Head of caudate nucleus (tissue), 42 donors: ENCODE measurements around the gene MAFB.
"Not testable (repeated sequence)": the region's sequence is repeated elsewhere in the genome, so short reads cannot be mapped to it uniquely, and the experiment has no call there.

ENCODE experiments used
- DNase-seq, 42 donors: peaks; one replicate each; pipeline versions ENCODE4 v3.0.0 to v3.0.0-alpha.2; 2020 to 2021; ENCODE audit warnings: mixed read lengths in 7 of 42
- intact Hi-C: fragments of 100-400 bp; cut with DNase I; formaldehyde crosslinking; loops from one replicate; pipeline ENCODE4 v1.15.0; 2022

Gene MAFB

DNA sequence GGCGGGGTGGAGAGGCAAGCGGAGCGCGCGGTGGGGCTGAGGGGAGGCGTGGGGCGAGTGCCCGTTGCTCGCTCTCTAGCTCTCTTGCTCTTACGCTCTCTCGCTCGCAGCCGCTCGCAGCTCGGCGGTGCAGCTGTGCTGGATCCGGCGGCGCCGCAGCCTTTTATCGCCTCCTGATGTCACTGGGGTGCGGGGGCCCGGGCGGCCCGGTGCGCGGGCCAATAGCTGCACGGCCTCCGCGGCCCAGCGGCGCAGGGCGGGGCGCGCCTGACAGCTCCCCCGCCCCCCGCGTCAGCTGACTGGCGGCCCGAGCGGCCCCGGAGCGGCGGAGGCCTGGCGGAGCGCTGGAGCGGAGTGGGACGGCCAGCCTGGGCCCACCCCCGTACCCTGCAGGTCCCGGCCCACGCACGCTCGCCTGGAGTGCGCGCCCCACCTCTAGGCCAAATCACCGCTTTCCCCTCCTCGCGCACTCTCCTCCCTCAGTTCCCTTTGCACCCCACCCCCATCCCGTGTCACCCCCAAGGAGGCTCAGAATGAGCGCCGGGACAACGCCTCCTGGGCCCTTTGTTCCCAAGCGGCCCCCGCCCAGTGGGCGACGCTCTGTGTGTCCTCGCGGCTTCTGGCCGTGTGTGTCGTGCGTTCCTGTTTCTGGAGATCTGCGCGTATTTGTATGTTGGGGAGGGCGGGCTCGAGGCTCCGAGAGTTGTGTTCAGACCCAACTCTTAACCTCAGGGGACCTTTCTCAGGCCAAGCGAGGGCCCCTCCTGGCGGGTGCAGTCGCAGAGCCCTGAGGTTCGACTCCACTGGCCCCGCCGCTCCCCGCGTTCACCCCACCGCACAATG is at the start of gene MAFB:
MAFB (minus strand) TSS at position 137 of the 843 bp plus-strand sequence. CDS start 386 bp downstream, outside the sequence.
- DNase-seq, result peak; percentile 90 to 99 (median 96)
- intact Hi-C loops, result loop anchor here (10.0 kb wide), 2 partner anchors 105 to 525 kb away; no protein-coding TSS in a partner anchor

DNA sequence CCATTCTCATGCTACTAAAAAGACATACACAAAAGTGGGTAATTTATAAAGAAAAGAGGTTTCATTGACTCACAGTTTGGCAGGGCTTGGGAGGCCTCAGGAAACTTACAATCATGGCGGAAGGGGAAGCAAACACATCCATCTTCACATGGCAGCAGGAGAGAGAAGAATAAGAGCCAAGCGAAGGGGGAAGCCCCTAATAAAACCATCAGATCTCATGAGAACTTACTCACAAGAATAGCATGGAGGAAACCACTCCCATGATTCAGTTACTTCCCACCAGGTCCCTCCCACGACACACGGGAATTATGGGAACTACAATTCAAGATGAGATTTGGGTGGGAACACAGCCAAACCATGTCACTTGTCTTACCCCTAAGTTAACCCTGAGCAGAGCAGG is 47.4 kb upstream of the MAFB start:
- peak in 1 of 42 donors; percentile 16 for DNase-seq
- intact Hi-C loops, result not testable (repeated sequence)

DNA sequence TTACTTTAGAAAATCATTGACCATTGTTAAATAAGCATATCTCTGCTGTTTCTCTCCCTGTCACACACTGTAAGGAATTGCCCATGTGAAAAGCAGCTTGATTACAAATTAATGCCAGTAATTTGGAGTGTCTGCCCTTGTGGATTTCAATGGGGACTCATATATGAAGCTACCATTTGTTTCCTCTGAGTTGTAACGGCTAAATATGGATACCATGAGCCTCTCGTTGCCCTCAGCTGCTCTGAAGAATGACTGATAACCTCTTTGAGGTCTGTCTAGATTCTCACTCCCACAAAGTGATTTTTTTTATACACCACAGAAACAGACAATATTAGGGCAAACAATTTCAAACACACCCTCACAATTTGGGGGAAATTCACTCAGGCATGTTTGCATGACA is 40.0 kb upstream of the MAFB start:
- DNase-seq, result peak in 2 of 42 donors; percentile 3 to 17
- intact Hi-C loops, result no loop called here

DNA sequence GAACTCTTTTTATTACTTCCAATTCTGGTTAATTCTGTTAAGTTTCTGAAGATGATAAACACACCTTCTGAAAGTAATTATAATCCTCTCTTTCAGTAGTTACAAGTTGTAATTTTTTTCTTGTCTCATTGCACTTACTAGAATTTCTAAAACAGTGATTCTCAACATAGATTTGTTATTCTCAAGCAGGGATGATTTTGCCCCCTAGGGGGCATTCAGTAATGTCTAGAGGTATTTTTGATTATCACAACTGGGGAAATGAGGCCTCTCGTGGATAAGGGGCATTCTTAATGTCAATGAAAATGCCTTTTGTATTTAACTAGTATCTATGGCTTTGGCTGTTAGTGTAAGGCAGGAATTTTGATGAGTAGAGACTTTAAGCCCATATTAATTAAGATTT is 39.4 kb upstream of the MAFB start:
- DNase-seq, result no peak
- intact Hi-C loops, result no loop called here

DNA sequence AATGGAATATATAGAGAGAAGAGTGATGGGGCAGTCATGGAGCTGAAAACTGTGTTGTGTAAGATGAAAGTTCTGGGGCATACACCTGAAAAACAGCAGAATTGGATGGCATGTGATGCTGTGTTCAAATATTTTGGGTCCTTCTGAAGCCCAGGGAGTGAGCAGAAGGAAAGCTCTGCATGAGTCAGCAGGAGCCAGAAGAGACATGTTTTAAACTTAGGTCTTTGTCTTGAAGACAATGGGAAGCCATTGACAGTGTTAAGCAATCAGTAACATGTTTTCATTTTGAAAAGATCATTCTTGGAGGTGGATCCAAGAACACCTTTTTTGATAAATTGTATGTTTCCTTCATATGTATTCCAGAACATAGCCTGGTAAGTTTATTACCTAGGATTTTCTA is 38.9 kb upstream of the MAFB start:
- DNase-seq, result no peak
- intact Hi-C loops, result no loop called here

DNA sequence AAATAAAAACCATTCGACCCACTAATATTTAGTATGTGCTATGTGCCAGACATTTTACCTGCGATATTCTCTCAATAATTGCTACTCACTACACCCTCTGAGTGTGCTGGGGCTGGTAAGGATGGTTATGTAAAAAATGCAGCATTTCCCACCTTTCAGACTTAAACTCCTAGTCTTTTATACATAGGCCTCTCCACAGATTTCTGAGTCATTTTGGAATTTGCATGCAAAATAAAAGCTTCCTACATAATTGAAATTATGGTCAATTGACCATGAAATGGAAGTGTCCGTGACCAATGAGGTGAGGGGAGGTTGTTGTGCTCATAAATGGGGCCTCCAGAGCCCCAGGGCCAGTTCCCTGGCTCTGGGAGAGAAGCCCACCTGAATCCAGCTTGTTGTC is 37.7 kb upstream of the MAFB start:
- intact Hi-C loops, result no loop called here
- peak in 1 of 42 donors; percentile 14 for DNase-seq

DNA sequence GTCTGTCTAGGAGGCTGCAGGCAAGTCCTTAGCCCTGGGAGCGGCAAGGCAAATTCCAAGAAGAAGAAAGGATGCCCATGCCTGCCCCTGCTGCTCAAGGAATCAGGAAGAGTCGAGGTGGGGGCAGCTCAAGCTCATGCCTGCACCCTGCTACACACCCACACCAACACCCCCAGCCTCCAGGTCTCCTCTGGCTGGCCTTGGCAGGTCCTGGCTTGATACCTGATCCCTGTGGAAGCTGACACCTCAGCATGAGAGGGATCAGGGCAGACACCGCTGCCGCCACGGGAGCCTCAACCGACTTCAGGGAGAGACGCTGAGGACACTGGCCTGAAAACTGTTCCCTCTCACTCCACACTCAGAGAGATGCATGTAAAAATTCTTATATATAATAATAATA is 35.5 kb upstream of the MAFB start:
- peak in 1 of 42 donors; percentile 27 for DNase-seq
- intact Hi-C loops, result no loop called here

DNA sequence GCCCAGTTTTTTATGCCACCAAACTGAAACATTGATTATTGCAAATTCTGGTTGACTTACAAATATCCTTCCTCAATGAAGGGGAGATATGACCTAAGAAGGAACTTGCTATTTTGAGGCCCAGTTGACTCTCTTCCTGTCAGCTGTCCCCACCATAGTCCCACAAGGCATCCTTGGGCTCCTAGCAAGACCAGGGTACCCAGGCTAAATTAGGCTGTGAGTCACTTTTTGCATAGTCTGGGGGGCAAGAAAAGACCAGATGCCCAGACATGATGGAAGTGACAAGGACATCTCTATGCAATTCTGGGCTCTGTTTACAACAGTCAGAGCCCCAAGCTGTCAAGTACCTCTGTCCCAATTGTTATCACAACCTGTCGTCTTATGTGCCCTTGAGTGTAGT is 31.8 kb upstream of the MAFB start:
- peak in 2 of 42 donors; percentile 29 to 39 for DNase-seq
- intact Hi-C loops, result no loop called here

DNA sequence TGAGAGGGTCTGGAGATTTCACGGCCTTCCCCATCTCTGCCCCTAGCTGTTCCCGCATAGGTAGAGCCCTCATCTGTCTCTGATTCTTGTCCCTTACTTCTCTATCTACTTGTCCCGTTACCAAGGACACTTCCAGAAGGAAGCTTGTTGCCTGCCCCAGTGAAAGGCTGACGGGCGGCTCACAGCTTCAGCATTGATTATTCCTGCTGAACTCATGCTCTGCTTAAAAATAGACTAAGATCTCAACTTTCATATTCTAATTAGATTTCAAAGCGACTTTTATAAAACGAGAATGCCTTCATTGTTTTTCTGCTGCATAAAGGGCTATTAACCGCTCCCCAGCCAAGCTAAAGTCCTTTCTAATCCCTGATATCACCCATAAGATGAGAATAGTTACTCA is 31.1 kb upstream of the MAFB start:
- peak in 1 of 42 donors; percentile 39 for DNase-seq
- intact Hi-C loops, result no loop called here

DNA sequence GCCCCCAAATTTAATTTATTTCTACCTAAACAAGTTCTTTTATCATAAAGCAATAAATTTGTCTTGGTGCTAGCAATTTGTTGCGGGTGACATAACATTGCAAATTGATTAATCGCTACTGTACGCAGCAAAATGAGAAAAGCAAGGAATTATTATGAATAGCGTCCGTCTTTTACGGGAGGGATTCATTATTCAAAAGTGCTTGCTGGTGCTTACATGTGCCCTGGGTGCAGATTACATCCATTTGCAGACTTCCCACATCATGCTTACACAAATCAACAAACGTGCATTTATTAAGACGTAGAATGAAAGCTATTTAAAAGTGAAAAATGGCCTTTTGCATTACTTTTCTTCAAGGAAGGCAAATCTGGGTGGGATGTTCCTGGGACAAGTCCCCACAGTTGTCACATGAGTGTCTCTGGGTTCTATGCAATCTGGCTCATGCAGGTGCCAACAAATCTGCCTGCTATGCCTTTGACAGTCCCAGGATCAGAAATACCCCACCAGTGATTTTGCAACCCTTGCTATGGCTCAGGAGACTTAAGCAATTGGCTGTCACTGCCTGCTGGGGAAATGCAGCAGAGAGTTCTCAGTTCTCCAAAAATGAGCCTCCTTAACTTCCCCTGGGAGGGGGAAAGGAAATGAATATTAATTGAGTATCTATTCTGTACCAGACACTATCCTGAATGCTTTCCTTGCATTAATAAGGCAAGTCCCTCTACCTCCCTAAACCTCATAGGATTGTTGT is 30.1 kb upstream of the MAFB start:
- DNase-seq, result peak in 1 of 42 donors; percentile 35
- intact Hi-C loops, result no loop called here

DNA sequence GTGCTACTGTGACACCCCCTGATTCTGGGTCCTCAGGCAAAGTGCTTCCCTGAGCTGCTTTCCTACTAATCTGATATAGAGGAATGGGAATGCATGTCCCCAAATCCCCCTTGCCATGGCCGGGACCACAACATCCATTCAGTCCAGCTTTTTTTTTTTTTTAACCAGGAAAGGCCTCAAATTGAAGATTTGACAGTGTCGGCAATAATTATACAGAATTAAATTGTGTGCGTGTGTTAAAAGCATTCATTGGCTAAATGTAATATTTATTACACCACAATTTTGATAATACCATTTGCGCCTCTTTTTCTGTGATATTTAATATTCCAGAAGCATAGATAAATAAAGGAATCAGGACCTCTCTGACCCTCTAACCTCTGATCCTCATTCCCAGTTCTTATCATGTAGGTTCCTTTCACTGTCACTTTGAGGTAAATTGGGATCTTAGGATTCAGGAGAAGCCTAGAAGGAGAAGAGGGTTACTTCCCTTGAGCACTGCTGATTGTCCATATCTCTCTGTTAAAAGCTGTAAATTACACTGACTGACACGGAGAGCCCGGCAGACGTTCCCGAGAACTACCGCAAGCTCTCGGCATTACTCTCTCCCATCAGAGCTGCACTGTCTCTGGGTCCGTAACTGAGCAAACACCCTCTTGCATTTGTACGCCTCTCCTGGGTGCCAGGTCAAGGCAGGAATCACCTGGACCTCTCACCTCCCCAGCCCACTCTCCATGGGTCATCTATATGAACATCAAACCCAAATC is 29.4 kb upstream of the MAFB start:
- DNase-seq, result peak in 1 of 42 donors; percentile 24
- intact Hi-C loops, result no loop called here

DNA sequence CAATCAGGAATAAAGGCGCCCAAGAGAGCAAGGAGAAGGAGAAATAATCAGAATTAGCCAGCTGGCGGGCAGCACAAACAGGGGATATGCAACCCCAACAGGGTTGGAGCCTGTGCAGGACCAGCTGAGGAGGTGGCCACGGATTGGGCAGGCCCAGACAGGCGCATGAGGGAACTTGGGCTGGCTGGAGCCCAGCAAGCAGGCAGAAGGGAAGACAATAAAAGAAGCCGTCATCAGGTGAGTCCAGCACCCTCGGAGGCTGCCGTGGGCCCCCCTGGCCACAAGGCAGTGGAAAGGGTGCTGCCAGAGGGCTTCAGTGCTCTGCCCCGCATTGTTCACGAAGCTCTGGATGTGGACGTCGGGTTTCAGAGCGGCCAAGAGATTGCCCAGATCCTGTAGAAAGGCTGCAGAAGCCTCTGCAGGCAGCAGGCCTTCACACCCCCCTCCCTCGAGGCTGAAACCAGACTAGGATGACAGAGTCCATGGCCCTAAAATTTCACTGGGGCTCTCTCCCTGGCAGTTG is 28.4 kb upstream of the MAFB start:
- no peak for DNase-seq
- intact Hi-C loops, result no loop called here

DNA sequence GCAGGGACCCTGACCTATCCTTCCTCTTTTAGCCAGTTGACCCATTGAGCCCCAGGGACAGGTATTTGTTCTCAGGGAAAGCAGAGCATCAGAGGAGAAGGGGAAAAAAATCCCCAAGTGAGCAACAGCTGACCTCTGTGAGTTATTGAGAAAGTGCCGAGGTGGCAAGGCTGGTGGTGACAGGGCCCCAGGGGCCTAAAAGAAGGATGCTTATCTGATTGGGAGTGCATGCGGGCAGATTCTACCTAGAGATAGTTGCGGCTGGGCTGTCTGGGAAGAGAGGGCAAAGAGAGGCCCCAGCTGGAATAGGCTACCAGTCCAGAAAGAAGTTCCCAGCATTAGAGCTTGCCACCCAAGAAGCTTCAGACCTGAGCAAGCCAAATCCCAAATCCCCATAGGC is 26.5 kb upstream of the MAFB start:
- peak in 1 of 42 donors; percentile 22 for DNase-seq
- intact Hi-C loops, result no loop called here

DNA sequence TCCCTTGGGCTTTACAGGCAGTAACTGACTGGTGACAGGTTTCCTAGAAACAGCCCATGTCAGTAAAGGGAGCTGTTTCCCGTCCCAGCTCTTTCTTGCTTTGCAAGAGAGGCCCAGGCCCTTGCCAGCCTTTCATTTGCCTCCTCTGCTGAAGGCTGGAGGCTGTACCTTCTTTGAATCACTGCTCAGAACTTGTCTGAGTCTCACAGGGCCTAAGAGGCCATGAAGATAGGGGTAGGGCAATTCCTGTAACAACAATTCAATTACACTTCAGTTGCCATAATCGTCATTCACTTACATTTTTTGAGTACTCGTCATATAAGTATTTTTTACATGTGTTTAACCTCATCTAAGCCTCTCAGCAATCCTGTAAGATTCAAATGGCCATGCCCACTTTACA is 25.9 kb upstream of the MAFB start:
- peak in 1 of 42 donors; percentile 4 for DNase-seq
- intact Hi-C loops, result no loop called here

DNA sequence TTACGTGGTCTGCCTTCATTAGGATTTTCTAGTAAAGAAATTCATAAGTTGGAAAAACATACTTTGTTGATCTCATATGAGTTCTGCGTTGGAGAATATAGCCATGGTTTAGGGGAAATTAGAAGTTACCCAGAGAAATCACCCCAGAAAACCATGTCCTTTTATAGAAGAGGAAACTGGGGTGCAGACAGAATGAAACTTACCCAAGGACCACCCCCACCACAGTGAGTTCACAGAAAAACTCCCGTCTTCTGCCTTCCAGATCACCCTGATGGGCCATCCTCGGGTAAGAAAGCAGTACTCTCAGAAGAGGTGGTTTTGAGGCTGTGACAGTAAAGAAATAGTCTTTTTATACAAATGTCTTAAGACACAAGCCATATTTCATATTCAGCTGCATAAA is 25.1 kb upstream of the MAFB start:
- intact Hi-C loops, result no loop called here
- peak in 1 of 42 donors; percentile 8 for DNase-seq

DNA sequence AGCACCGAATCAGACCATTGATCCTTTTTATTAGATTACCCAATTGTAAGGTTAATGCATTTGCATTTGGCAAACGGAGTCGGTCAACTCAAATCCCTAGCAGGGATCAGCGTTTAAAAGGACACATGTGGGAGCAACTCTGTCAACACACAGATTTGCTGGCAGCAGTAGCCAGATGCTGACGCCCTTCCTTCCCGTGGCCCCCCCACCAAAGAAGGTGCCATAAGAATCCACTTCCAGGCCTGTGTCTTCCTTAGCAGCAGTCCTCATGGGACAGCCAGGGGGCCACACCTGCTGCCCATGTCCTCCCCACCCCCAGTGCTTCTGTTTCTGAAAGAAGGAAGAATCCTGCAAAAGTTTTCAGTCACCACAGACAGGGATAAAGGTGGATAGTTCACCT is 24.5 kb upstream of the MAFB start:
- intact Hi-C loops, result no loop called here
- peak in 1 of 42 donors; percentile 27 for DNase-seq

DNA sequence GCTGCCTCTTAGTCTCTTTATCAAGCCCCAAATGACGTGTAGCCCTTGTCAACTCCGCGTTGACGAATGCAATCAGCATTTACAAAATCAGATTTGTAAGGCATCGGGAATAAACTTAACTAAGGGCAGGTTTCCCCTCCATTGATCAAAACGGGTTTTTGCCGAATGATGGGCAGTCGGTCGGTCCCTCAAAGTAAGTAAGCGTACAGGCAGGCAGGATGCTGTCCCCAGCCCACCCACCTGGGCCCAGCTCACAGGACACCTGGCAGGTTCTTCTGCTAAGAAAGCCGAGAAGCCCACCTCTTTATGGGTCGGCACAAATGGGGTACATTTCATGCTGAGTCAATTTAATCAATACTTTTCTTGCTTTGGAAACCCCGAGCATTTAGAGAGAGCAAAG is 22.0 kb upstream of the MAFB start:
- intact Hi-C loops, result no loop called here
- peak in 2 of 42 donors; percentile 26 to 35 for DNase-seq

DNA sequence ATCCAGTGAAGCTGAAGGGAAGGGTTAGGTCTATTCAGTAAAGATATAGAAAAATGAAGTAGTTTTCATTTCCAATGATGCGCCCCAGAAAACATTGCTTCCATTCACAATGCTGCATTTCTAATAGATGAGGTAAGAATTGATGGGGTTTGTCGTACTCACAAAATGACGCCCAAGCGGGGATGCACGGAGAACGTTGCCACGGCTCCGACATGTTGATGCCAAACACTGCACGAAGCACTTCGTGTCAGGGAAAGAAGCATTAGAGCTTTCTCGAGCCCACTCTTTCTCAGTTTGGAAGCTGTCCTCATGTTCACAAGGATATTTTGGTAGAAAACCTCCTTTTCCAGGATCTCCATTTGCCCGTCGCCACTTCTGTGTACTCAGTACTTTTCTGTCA is 21.6 kb upstream of the MAFB start:
- intact Hi-C loops, result no loop called here
- DNase-seq, result peak in 4 of 42 donors; percentile 13 to 51 (median 30)

DNA sequence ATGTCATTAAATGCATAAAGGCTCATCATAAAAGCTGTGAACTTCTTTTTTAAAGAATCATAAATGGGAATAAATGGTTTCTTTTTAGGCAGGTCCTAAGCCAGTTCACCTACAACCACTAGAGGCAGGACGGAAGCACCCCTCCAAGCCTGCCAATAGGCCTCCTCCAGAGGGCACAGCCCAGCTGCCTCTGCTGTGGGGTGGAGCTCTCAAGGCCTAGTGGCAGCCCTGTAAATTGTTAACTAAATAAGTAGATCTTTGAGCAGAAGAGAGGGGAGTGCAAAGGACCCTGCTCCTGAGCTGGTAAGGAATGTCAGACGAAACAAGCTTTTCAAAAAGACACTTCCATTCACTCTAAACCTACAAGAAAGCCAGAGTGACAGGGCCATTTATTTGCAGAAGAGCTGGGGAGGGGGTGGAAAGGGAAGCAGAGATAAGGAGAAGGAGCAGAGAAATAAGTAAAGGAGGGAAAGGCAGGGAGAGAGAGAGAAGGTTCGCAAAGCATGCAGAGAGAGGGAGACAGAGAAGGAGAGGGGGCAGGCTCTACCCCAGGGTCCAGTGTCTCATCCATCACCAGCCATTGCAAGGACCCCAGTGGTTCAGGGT is 18.0 kb upstream of the MAFB start:
- intact Hi-C loops, result no loop called here
- DNase-seq, result no peak
